Body of pancreas (tissue), 4 donors: ENCODE data around the gene TRIM37.

Source experiments
- POLR2A ChIP-seq, 3 donors: fragments of 450-650 bp; IDR thresholded peaks; one replicate each; pipeline ENCODE4 v1.6.1; 2016; ENCODE audit warnings: antibody characterized with exemption in 3 of 3, mild to moderate bottlenecking in 2 of 3
- TF ChIP-seq, protein P1 (sequence below), 7 experiments: fragments of 450-650 bp in 4 of 7; fragments of 200-600 bp in 3 of 7; sonication (generic) in 3 of 7; IDR thresholded peaks; one replicate each; pipeline ENCODE4 v1.5.1; 2016 to 2019; ENCODE audit warnings: antibody characterized with exemption in 7 of 7

DNA sequence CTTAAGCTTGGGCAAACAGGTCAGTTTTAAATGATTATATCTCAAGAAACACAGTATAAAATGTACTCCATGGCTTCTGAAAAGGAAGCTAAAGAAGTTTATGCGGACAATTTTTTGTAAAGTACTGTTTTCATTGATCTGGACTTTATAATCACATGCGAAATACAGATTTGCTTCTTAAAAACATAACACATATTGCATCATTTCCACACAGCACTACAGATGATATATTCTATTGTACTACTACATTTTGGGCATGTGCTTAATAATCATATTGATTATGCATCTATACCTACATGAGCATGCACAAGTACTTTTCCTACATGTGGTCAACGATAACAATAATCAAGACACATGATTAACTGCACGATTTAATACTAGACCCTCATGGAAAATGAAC lies 22.5 kb downstream of the TRIM37 start:
- TF ChIP-seq, protein P1, sequence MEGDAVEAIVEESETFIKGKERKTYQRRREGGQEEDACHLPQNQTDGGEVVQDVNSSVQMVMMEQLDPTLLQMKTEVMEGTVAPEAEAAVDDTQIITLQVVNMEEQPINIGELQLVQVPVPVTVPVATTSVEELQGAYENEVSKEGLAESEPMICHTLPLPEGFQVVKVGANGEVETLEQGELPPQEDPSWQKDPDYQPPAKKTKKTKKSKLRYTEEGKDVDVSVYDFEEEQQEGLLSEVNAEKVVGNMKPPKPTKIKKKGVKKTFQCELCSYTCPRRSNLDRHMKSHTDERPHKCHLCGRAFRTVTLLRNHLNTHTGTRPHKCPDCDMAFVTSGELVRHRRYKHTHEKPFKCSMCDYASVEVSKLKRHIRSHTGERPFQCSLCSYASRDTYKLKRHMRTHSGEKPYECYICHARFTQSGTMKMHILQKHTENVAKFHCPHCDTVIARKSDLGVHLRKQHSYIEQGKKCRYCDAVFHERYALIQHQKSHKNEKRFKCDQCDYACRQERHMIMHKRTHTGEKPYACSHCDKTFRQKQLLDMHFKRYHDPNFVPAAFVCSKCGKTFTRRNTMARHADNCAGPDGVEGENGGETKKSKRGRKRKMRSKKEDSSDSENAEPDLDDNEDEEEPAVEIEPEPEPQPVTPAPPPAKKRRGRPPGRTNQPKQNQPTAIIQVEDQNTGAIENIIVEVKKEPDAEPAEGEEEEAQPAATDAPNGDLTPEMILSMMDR (IDR thresholded peaks at IDR 0.05), result no peak
- TF ChIP-seq POLR2A (IDR thresholded peaks at IDR 0.05), result no peak
